Fibroblast of skin of left quadriceps (primary cell): ENCODE measurements around the gene ABL1.

ENCODE experiments used
- DNase-seq, 2 experiments: peaks; one replicate each; pipeline ENCODE4 v3.0.0-alpha.2; 2013; ENCODE audit warnings: low read depth in 2 of 2

The ABL1 gene

DNA sequence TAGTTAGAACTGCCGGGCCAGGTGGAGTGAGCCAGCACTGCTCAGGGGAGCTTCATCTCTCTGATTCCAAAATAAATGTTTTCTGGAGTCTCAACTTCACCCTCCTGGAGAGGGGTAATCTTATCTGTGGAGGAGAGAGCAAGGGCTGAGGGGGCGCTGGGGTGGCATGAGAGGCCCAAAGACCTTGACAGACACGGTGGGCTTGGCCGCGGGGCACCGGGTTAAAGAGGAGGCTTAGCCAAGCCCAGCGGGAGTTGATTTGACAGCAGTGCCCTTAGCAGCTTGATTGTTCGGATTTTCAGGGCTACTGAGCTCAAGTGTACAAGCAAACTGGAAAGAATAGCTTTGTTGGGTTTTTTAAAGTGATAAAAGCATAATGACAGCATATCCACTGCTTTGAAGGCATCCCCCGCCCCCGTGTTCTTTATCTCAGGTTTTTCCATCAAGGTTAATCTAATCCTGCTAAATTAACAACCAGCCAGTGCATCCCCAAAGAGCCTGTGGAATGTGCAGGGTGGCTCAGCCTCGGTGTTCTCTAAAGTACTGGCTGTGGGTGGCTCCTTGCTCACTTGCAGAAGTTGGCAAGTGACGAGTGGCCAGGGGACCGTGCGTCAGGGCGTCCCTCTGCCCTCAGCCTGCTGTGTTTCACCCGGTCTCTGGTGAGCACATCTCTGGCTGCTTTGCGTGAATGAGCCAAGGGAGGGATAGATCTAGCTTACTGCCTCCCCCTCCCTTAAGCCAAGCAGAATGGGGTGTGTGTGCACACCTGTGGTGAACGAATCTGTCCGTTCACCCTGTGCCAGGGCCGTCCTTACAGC lies 56.0 kb downstream of the ABL1 start:
- no peak for DNase-seq

DNA sequence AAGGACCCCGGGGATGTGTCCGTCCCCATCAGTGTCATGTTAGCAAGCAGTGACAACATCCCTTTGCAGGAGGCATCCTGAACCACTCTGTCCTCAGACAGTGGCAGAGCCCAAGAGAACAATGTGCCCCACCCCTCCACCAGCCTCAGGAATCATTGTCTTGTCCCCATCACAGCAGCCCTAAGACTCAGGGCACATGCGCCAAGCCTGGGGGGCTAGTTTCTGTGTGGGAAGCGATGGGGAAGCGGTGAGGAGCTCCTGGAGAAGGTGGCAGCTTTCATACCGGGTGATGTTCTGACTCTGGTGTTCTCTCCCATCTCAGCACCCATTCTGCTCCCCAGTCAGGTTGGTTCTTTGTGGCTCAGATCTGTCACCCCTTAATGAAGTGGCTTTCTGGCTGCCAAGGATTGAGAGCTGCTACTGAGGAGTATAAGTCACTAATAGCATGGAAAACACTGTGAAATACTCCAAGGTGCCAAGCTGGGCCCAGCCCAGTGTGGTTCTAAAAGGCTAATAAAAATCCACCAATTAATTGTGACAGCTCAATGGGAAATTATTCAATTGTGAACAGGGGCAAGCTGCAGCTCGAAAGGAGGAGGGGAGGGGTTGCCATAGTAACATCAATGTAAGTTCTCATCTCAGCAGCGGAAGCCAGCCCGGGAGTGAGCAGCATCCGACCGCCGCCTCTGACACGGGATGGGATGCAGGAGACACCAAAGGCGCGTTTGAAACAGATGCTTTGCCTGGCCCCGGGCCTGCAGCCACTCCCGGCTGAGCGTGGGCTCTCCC lies 56.8 kb downstream of the ABL1 start:
- DNase-seq = no peak

DNA sequence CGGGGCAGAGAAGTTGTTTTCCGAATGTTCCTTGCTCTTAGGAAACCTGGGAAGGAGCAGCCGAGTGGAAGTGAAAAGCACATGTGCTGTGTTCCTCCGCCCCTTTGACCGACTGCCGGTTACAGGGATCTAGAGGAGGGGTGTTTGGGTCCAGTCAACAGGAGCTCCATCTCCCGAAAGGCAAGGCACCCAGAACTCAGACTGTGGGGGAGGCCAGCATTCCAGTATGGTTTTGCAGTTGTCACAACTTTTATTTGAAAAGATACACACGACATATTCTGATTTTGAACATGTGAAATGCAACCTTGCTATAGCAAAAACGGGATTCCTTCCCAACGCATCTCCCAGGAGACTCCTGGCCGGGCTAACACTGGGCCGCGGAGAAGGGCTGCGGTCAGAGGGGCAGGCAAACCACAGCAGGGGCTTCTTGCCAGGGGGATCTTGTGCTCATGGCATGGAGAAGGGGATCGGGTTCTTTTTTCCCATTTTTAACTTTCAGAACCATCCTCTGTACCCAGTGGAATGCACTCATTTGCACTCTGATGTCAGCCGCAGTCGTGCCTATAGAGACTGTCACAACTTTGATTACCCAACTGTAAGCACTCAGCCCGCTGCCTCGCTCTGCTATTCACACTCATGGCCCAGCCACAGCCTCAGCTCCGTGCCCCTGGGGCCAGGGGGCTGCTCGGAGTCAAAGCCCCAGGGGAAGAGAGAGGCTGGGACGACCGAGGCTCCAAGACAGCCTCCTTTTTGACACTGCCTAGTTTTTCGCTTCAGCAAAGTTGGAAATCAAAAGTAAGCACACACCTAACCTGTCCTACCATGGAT lies 57.6 kb downstream of the ABL1 start:
- DNase-seq = no peak

DNA sequence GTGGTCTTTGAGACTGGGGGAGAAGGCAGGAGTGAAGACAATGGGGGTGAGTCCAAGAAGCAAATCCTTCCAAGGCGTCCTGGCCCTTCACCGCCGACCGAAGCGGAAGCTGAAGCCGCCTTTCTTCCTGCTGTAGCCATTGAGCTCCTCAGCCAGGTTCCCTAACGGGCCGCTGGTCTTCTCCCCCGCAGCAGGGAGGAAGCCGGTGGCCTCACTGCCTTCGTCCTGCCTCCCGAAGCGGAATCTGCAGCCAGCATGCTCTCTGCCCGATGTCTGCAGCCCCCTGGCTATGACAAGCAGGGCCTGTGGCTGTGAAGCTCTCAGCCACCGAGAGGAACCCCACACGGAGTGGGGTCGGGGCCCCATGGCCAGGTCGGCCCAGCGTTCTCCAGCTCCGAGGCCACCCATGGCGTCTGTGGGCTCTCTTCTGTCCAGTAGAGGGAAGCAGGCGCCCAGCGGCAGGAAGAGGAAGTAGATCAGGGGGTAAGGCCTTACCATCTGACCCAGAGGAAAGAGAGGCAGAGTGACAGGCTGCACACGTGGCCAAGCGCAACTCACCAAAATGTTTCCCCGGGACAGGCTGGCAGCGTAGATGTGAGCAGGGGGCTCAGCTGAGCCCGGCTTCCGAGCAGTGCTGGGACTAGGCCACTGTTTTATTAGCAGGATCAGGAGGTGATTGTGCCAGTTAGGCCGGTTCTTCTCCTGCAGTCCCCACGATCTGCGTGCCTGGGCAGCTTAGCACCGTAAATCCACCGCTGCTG lies 58.5 kb downstream of the ABL1 start:
- DNase-seq = no peak

DNA sequence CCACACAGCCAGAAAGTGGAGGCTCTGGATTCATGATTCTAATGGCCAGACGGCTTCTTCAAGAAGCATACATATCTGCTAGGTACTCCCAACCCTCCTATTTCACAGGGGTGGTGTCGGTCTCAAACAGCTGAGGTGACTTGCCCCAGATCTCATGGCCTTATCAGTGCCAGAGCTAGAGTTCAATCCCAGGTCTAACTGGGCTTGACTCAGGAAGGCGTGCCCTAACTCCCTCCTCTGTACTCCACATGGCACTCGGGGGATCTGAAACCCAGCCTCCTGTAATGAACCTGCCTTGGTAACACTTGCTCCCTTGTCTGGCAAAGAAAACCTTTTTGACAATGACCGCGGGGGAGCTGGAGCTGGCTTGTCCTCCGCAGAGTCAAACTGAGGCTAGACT lies 59.5 kb downstream of the ABL1 start:
- no peak for DNase-seq

DNA sequence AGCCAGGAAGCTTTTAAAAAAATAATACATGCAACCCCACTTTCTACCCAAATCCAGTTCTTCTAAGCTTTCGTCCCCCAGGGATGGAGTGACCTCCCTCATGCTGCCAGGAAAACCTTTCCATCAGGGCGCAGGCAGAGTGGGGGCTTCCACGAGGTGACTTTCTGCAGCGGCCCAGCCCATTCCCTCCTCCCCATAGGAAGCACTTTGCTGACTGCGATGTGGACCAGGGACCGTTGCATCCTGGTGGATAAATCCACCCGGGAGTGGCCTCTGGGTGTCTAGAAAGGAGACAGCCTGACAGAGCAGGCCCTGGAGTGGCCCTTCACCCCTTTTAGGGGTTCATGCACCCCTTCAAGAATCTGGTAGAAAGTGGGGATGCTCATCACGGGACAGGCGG lies 60.0 kb downstream of the ABL1 start:
- DNase-seq = no peak

DNA sequence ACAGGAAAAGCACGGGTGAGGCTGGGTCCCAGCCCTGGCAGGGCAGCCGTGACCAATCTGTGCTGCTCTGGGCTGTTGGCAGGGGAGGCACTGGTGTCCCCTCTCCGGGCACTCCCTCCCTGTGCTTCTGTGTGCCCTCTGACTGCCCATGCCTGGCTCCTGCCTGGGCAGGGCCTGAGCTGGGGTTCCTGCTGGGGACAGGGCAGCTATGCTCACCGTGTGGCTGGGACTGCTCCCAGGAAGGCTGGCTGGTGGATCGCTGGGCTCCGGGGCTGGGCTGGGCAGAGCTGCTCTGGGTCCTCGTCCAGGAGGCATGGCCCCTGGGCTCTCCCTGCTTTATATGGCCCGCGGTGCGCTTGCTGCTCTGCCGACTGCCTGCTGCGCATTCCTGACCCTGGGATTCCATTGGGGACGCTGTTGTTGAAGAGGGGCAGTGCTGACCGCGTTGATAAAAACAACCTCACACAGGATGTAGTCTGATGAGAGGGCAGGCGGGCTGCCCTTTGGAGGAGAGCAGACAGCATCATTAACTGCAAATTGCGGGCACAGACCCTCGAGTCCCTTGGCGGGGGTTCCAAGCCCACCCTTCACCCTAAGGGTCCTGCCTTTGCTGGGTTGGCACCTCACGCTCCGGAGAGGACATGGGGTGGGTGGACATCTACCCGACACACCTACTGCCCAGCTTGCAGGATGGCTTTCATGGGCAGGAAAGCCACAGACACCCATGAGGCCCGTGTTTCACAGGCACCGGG lies 60.6 kb downstream of the ABL1 start:
- no peak for DNase-seq

DNA sequence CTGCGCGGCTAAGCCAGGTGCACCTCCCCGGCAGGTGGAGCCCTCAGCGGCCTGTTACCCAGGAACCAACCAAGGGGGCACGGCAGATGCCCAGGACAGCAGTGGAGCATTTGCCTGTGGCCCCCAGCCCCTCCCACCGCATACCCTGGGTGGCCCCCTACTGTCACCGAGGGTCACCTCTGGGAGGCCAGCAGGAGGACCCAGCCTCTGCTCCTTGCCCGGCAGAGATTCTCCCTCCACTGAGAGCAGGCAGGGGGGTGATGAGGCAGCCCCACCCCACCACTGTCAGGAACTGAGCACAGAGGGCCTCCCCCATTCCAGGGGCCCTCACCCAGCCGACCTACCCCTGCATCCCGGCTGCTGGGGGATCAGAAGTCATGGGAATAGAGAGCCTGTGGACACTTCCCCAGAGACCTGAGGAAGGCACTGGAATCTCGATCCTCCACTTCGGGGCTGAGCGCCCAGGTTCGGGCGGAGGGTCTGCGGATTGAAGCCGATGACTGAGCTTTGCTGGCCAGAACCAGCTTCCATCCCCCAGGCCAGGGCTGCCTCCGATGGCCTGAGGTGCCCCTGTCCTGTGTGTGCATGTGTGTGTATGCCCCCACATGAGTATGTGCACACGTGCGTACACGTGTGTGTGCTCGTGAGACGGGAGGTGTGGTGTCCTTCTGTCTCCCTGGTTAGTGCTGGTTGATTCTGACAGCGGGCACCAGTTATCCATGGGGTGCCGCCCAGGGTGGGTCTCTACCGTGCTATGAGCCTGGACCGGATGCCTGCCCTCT lies 61.4 kb downstream of the ABL1 start, which contains the start of gene QRFP:
Gene QRFP, minus strand, starts transcription at position 580 of the 782 bp plus-strand sequence. CDS start 2,974 bp downstream, outside the sequence.
- DNase-seq = no peak

DNA sequence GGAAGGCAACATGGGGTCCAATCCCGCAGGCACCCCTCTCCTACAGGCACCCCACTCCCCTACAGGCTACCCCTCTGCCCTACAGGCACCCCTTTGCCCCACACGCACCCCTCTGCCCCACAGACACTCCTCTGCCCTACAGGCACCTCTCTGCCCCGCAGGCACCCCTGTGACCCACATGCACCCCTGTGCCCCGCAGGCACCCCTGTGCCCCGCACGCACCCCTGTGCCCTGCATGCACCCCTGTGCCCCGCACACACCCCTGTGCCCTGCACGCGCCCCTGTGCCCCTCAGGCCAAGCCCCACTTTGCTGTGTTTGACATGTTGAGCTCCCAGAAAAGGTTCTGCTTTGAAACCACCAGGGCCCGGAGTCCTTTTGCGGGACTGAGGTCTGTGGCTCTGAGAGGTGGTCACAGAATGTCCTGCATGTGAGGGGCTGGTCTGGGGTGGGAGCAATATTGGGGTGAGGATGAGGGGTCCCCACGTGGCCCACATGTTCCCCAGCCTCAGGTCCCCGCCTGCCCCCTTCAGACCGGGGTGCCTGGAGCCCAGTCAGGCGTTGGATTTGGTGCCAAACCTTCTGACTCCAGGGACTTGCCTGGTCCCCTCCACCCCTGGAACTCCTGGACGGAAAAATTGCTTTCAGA lies 62.2 kb downstream of the ABL1 start:
- DNase-seq = no peak

DNA sequence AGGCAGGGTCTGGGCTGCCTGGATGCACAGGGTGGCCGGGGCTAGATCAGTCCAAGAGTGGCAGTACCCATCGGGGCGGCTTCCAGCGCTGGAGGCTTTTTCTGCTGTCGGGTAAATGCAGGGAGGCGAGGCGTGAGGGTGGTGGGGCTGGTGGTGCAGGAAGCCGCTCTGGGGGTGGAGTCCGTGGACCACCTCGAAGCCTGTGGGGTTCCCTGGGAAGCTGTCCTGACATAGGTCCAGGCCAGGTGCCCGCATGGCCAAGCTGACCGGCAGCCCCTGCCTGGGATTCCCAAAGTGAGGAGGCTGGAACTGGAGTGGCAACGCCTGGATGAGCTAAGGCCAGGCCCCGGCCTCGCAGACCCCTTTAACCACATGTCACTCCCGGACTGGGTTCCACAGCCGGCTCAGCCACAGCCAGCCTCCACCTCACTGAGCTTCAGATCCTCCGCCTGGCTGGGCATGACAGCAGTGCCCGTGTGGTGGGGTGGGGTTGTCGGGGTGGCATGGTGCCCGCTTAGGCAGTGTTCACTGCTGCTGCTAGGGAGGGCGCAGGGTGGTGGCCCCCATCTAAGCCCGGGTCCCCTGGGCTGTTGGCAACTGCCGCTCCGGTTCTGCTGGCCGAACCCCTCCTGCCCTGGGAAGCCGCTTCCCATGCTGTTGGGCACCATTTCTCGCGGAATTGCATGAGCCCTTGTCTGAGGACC lies 62.9 kb downstream of the ABL1 start:
- no peak for DNase-seq

DNA sequence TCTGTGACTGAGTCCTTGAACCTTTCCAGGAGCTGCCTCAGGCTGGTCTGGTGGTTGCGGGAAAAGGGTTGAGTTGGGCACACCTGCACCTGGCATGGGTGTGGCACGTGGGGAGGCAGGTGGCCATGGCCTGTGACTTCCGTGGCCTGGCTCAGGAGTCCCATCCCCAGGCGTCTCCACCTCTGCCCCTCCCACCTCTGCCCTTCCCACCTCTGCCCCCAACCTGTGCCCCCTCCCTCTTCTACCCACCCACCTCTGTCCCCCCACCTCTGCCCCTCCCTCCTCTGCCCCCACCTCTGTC lies 63.4 kb downstream of the ABL1 start:
- no peak for DNase-seq

DNA sequence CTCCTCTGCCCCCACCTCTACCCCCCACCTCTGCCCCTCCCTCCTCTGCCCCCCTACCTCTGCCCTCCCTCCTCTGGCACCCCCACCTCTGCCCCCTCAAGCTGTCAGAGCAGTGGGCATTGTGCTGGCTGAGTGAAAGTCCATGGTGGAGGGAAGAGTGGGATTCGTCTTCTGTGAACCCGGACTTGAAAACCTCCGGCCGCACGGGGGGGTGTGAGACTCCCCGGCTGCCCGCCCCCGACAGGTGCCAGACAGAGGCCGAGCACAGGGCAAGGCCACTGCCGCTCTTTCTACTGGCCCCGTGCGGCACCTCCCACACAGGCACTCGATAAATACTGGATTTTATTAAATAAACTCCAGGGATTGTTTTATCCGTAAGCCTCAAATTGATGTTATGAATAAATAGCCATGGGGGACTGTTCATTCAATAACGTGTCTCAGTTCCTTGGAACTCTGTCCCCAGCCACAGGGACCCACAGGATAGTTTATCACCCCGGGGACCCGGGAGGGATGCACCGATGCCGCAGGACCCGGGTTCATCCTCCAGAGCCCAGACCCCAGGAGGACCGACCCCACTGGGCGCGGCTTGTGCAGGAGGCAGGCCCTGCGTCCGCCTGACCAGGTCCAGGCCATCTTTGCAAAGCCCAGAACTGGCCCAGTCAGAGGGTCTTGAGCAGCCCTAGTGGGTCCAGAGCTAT lies 64.1 kb downstream of the ABL1 start:
- DNase-seq = no peak

DNA sequence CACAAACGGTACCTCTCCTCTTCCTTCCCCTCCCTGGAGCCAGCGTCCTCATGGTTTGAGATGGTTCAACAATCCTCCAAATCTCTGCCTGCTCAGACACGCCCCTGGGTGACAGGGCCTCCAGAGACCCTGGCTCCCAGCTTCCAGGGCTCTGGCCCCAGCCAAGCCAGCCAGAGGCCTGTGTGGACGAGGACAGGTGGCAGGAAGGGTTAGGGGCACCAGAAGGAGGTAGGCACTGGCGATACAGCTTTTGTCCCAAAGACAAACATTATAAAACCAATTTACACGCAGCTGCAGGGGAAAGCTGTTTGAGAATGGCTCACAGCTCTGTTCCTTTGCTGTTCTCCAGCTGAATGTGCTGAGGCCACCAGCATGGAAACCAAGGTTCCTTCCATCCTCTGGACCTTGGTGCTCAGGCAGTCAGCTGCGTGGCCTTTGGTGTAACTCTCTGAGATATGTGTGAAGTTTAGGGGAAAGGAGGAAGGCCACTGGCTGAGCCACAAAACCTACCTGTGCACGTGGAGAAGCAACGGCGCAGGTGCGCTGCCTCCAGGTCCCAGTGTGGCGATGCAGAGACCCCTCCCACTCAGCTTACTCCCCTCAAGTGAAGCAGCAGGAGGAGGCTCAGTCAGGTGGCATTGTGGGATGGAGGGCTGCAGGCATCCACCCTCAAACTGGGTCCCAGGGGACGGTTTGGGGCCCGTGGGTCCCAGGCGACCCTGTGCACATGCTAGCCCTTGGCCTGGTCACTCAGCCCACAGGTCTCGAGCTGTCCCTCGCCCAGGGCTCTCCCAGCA lies 65.8 kb downstream of the ABL1 start:
- no peak for DNase-seq

DNA sequence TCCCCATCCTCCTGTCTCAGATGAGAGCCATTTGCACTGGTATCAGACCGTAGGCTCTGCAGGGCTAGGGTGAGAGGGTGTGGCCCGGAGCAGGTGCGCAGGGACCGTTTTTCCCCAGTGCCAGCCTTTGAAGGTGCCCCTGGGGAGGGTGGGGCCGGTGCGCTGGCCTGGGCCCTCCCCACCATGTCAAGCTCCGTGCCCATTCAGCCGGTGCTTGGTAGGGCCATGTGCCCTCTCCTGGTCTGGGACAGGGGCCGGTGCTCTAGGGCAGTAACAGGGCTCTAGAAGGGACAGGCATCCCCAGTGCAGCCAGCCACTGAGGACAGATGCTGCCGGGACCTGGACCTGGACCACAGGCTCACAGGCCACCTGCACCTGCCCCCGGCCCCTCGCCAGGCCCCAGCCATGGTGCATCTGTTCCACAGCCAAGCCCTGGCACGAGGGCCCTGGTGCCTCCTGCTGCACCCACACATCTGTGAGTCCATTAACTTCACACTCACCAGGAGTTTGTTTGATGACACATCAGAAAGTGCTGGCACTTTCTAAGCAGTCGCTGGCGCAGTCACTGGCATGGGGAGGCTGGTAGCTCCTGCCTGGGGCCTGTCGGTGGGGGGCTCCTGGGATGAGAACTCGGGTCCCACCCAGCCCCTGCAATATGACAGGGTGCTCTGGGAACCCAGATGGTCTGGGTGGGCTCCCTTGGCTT lies 66.6 kb downstream of the ABL1 start:
- no peak for DNase-seq

DNA sequence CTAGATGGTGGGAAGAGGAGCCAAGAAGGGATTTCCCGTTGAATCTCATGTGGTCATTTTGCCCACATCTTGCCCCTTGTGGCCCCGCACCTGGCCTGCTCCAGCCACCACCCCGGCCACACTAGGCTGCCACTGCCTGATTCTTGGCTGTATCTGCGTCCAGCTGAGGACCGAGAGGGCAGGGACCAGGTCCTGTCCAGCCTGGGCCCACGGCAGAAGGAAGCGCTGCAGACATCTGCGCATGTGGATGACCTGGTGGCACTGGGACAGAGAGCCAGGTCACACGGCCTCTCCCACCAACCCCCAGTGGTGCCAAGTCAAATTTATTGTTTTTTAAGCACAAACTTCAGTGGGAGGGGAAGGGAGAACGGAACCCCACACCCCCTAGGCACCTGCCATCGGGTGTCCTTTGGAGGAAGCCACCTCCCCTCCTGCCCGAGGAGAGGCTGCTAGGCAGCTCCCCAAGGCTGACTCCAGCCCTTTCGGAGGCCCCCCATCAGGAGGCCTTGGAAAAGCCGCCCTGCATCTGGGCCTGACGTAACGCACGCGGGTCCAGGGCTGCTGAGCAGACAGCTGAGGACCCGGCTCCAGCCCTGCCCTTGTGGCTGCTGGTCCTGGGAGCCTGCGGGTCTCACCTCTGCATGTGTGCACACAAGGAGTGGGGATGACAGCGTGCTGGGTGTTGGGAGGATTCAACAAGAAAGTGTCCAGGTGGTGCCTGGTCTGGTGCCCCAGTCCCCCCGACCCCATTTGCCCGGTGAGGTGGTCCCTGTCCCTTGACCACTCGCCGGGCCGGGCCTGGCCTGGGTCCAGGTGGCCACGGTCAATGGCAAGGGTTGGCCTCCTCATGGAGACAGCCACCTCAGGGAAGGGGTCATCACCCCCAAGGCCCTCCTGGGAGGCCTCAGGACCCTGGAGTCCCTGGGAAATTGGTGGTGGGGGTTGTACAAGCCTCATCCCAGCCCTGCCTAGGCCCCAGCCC lies 67.4 kb downstream of the ABL1 start:
- no peak for DNase-seq
